ENCODE measurements around the gene SLC11A2. TPM values are rescaled to one million over a fixed set of nuclear protein-coding genes. Genes with fewer than 3 reads are reported as not detected.

SLC11A2 gene
- 76.6 TPM for total RNA-seq (ENCODE audit: insufficient read depth, low replicate concordance)

DNA sequence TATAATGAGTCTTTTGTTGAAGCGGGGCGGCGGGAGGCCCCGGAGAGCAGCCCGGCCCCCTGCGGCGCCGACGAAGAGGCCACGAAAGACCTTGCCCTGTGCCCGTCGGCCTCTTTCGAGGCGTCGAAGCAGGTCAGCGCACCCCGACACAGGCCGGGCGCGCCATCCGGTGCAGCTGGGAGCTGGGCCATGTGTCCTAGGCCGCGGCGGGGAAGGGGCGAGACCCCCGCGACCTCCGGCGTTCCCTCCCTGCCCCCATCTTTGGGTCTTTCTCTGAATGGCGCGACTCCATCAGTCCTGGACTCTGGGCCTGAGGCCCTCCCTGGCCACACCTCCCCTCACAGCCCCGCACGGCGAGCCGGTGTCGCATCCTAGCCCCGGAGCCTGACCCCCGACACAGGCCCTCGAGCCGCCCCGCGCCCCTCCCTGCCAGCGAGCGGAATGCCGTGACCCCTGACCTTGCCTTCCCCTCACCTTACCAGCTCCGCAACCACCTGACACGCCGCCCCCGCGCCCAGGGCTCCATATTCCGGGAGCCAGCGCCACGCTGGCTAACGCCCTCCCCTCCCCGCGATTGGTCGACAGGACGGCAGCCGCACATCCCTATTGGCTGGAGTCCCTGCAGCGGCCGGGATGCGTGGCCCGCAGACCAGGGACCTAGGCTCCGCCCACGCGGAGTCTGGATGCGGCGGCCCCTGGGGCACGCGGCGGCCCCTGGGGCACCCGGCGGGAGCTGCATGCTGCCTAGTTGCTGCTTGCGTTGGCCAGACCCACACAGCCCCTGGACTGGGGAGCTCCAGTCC is at the start of gene SLC11A2:
Gene SLC11A2 (minus strand): TSS at position 549 of the 803 bp plus-strand sequence. CDS start 15,656 bp downstream, outside the sequence.
- peak; percentile 97 for DNase-seq (ENCODE audit: low spot score)

DNA sequence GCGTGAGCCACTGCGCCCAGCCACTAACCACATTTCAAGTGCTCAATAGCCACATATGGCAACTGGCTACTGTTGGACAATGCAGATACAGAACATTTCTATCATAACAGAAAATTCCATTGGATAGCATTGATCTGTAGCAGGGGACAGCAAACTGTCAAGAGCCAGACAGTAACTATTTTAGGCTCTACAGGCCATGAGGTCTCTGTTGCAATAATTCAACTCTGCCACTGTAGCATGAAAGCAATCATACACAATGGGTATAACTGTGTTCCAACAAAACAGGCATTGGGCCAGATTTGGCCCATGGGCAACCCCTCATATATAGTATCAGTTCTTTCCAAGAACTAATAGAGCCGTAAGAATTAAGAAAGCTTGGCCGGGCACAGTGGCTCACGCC is 49.2 kb upstream of the SLC11A2 start:
- DNase-seq (ENCODE audit: low spot score) = no peak

DNA sequence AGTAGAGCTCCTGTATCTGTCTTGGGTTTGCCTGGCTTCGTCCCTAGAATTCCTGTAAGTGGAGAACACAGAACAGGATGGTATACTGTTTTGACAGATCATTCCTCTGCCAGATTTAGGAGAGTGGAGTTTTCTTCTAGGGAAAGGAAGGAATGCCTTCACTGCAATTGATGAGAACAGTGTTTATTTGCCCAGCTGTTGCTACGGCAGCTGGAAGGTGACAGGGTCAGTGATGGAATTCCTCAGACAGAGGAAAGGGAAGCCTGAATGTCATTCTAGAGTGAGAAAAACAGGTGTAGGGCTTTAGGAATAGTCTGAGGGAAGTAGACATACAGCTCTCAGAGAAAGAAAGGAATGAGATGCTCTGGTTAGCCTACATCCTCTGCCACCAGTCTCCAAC is 45.5 kb upstream of the SLC11A2 start:
- no peak for DNase-seq (ENCODE audit: low spot score)

DNA sequence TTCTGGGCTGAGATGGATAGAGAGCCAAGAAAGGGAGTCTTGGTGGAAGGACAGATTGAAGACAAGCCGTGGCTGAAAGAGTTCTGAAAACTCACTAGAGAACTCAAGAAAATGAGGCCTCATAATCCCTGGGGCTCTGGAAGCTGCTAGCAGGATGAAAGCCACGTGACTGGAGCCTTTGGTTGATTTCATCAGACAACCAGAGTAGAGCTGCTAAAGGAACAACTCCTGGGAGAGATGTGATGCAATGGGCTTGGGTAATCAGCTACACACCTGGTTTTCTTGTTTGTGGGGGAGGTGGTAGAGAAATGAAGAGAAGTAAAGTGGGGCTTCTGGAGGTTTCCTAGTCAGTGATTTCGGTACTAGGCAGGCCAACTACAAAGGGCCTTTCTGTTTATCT is 43.8 kb upstream of the SLC11A2 start:
- DNase-seq (ENCODE audit: low spot score) = peak; percentile 93

DNA sequence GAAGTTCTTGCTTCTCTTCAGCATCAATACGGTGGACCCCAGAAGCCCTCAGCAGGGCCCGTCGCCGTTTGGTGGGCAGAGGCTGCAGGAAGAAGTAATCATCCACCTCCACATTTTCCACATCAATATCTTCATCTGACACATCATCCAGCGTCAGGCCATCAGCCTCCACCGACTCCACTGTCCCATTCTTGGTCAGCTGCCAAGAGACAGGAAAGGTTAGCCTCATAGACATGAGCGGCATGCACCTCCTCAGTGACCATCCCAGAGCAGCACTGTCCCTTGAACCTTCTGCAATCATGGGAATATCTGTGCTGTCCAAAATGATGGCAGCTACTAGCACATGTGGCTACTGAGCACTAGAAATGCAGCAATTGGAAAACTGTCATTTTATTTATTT is 41.6 kb upstream of the SLC11A2 start:
- DNase-seq (ENCODE audit: low spot score) = no peak

DNA sequence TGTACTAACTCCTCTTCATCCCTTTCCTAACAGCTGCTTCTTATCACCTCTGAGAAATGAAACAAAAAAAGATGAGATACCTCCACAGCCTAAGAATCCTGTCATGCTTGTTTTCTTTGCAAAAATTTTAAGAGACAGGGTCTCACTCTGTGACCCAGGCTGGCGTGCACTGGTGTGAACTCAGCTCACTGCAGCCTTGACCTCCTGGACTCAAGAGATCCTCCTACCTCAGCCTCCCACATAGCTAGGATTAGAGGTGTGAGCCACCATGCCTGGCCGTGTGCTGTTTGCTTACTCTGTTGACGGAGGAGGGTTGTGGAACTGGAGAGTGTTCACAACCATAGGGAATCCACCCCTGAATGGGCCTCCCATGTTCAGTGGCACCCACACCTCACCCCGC is 41.0 kb upstream of the SLC11A2 start:
- DNase-seq (ENCODE audit: low spot score) = no peak

DNA sequence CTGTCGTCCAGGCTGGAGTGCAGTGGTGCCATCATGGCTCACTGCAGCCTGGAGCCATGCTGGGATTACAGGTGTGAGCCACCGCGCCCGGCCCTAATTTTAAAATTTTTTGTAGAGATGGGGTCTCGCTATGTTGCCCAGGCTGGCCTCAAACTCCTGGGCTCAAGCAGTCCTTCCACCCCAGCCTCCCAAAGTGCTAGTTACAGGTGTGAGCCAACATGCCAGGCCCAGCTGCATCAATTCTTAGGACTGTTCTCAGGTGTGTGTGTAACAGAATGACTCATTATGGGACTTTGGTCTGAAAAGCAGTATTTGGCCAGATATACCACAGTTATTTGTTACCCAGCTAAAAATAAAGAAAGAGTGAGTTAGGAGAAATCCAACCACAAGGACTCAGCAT is 39.3 kb upstream of the SLC11A2 start:
- no peak for DNase-seq (ENCODE audit: low spot score)

DNA sequence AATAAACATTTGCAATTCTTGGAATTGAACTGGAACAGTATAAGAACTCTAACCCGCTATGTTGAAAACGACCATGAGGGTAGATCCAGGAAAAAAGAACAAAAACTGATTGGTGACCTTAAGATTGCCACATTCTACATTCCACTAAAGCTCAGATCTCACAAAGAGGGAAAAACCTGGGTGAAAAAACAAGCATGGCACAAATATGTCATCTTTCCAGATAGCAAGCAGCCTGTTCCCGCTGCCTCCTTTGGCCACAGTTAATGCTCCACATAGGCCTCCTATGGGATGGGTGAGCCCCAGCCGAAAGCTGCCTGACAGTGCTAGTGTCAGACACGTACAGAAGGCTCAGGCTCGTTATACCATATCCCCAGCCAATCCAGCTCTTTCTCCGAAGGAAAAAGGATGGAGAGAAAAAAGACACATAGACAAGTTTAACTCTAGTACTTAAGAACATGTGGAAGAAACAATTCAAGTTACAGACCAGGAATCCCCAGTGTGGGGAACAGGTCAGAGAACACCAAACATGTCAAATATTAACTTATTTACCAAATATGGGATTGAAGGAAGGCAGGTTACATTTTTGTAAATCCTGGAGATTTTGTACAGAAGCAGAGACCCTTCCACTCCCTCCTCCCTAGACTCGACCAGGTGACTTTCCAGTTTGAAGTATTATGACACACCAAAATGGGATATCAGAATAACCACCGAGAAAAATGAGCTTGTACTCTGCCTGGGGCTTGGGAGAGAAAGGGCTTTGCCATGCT is 36.6 kb upstream of the SLC11A2 start:
- no peak for DNase-seq (ENCODE audit: low spot score)

DNA sequence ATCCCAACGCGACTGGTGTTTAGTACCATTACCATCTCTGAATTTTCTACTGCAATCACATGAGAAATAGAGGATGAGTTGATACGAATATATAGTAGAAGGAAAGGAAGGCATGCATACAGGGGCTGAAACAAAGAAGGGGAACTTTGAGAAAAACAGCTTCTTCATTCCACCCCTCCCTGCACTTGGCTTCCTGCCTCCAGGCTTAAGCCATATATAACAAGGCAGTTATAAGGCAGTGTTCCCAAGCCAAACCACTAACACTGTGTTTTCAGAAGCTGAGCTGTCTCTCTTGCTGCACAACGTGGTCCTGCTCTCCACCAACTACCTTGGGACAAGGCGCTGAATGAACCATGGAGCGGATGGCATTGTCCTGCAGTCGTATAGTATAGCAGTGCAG is 32.9 kb upstream of the SLC11A2 start:
- peak; percentile 8 for DNase-seq (ENCODE audit: low spot score)

DNA sequence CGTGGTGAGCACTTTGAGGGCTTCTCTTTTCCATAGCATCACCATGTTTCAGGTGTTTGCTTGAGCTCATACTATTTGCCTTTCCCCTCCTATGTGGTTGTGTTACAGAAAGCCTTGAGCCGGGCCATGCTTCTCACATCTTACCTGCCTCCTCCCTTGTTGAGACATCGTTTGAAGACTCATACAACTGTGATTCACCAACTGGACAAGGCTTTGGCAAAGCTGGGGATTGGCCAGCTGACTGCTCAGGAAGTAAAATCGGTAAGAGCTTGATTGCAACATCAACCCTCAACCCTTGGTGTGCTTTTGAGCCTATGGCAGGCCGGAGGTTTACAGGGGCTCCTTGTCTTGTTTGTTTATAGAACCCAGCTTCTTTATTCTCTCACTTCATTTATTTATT is 30.1 kb upstream of the SLC11A2 start:
- DNase-seq (ENCODE audit: low spot score) = no peak

DNA sequence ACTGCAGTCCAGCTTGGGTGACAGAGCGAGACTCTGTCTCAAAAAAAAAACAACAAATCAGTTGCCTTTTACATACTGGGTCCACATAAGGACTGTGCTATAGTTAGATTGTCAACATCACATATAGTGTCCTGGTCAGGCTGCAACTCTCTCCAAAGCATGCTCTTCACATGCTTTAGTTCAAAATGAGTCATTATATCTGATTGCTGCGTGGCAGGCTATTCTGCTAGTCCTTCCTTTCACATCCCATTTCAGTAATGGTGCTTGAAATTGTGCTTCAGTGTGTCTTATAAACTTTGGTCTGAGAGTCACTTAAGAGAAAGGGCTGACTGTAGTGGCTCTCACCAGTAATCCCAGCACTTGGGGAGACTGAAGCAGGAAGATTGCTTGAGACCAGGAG is 28.9 kb upstream of the SLC11A2 start:
- DNase-seq (ENCODE audit: low spot score) = no peak

DNA sequence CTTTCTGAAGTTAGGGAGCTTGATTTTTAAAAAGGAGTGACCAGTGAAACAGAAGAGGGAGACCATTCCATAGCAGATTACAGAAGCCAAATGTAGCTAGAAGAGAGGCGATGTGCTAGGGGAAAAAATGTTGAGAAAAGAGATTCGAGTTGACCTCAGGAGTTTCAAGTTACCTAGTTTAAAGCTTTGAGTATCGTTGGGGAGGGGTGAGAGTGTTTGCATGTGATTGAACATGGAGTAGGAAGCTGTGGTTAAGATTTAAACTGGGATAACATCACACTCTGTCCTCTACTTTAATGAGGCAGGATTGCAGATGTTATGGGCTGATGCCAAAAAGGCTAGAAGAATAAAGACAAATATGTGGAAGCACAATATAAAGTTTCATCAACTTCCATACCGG is 25.6 kb upstream of the SLC11A2 start:
- DNase-seq (ENCODE audit: low spot score) = no peak

DNA sequence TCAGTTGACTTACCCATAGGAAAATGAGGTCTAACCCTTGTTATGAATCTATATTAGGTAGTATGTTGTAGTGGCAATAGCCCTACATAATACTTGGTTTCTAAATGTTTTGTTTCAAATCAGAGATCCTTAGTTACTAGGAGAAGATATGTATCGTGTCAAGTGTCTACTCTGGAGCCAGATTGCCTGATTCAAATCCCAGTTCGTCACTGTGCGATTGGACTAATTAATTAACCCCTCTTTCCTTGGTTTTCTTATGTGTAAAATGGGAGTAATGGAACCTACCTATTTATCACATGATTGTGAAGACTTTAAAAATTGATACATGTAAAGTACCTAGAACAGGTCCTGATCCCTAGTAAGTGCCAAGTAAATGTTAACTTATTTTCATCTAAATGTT is 23.3 kb upstream of the SLC11A2 start:
- no peak for DNase-seq (ENCODE audit: low spot score)

DNA sequence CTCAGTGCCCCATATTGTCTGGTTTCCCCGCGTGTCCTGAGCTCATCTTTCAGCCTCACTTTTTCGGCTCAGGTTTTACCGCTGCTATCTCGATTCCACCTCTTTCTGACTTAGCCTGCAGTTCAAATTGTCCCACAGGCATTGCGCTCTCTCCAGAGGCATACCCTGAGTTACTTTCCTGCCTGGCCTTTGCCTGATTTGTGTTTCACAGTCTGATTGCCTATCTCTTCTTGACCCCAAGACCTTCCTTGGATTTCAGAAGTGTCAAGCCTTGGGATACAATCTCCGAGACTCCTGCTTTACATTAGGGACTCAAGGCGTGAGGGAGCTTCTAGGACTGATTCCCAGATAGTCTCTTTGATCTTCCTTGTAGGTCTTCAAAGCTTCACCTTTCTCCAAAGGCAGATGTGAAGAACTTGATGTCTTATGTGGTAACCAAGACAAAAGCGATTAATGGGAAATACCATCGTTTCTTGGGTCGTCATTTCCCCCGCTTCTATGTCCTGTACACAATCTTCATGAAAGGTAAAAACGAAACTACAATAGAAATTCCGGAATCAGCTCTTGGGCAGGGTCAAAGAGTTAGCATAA is 22.6 kb upstream of the SLC11A2 start:
- DNase-seq (ENCODE audit: low spot score) = no peak

DNA sequence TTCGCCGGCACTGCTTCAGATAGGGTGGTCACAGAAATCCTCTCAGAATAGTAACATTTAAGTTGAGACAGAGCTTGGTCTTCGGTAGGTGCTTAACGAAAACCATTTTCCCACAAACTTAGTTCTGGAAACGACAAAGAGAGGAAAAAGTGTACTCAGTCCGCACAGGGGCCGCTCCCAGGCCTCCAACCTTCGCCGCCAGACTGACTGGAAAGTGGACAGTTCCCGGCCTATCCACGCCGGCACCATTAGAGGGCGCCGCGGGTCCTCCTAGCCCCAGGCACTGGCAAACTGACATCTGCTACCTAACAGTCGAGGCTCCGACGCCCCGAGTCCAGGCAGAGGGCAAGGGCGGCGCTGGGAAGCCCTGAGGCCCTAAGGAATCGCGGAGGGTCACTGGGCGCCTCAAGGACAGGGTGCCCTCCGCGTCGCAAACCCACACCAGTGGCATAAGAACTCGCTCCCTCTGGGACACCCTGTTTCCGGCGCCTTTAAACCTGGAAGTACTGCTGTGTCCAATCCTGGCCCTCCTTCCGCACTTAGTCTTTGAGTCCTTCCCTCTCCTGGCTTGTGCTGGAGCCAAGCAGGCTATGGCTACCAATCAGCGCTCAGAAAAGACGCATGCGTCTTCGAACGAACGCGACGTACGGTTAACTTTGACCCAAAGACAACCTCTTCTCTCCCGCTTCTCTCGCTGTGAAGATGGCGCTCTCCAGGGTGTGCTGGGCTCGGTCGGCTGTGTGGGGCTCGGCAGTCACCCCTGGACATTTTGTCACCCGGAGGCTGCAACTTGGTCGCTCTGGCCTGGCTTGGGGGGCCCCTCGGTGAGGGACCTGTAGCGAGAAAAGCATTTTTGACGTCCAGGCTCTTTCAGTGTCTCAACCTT is 21.7 kb upstream of the SLC11A2 start, which contains the start of gene LETMD1:
Gene LETMD1 (plus strand): TSS at position 673 of the 886 bp plus-strand sequence. CDS start 30 bp downstream, at position 703.
- peak; percentile 100 for DNase-seq (ENCODE audit: low spot score)

DNA sequence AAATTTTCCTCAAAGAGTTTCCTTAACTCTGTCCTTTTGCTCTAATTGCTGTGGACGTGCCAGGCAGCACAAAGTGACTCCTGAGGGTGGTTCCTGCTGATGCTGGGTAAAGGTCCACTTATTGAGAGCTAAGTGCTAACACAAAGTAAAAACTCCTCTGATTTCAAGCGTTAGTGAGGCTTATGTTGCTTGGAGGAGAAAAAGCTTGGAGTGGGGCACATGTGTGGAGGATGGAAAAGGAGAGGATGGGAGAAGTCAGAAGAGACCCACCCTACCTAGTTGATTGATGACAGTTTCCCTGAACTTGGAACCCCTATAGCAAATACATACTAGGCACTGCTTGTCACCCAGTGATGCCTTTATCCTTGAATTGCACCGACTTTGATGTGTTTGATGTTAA is 10.1 kb upstream of the SLC11A2 start:
- no peak for DNase-seq (ENCODE audit: low spot score)

DNA sequence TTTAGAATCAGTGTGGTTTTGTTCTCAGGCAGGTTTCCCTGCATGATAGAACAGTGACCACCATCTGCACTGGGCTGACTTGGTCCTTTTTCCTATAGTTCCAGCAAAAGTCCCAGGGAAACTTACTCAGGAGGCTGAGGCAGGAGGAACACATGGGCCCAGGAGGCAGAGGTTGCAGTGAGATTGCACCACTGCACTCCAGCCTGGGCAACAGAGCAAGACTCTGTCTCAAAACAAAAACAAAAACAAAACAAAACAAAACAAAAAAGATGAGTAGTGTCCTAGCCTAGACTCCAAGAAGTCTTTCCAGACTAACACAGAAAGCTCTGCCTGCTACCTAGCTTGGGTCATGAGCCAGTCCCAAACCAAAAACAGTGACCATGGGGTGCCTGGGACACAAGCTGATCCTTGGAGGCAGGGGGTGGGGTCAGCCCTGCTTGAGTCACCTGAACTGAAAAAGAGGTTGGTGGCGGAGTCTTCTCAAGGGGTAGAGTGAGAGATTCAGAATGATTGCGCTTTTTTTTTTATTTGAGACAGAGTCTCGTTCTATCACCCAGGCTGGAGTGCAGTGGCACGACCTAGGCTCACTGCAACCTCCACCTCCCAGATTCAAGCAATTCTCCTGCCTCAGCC is 7.4 kb upstream of the SLC11A2 start:
- DNase-seq (ENCODE audit: low spot score) = no peak

DNA sequence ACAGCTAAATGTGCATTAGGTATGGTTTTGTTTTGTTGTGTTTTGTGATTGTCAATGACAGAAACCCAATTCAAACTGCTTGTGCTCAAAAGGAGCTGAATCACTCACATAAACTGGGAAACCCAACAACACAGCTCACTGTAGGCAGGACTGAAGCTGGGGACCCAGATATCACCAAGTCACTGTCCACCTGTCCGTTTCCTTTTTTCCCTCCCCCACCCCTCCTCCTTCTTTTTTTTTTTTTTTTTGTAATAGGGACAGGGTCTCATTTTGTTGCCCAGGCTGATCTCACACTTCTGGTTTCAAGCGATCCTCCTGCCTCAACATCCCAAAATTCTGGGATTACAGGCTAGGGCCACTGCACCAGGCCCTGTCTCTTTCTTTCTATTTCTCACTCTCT is 6.9 kb upstream of the SLC11A2 start:
- no peak for DNase-seq (ENCODE audit: low spot score)

DNA sequence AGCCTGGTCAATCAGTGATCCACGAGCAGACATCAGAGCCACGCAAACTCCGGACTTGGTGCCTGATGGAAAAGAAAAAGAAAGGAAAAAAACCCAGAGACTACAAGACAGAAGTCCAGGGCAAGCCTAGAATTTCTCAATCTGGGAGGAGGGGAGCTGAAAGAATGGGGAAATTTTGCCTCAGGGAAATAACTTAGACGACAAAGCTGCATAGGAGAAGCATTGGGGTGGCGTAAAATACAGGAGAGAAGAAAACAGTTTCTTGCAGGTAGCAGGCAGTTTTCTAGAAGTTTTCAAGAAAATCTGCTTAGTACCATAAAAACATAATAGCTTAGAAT is 2.6 kb upstream of the SLC11A2 start:
- DNase-seq (ENCODE audit: low spot score) = no peak

DNA sequence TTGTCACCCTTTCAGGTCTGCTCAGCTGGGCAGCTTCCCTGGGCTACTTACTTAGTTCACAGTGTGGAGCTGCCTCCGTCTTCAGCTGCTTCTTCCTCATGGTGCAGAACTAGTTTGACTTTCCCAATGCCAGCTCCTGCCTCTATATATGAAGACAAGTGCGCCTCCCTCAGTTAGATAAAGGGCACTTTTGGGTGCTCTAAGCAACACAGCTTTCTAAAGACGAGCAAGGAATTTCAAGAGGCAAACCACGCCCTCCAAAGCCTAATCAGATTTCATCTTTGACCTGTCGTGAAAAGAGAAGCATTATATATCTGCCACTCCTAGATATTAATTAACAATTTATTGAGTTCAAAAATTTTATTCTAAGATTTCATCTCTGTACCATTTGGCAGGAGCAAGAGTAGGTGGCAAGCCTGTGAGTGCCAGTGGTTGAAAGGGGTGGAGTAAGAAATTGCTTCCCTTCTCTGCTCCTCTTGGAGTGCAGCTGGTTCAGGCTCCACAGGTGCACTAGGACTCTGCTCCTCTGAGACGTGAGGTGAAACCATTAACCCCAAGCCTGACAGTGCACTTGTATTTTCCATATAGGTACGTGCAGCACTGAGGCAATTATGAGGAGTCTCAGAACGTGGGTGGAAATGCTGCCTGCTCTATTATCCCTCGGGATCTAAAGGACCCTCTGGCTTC is 2.1 kb upstream of the SLC11A2 start:
- peak; percentile 50 for DNase-seq (ENCODE audit: low spot score)
